GM19463 (cell line): ENCODE measurements around the gene WDR49.
A peak's percentile ranks its signal among the peaks of the same experiment; 100 is the strongest.

Experiments
- ATAC-seq: cut with Tn5 transposase; IDR thresholded peaks from one replicate; pipeline ENCODE4 v1.9.1; 2021; ENCODE audit warnings: mild to moderate bottlenecking, moderate library complexity; ENCODE audit not compliant: unreplicated experiment

WDR49 gene

GRCh38 chr3:167653760-167654159 lies at the start of gene WDR49:
Gene WDR49 (minus strand): TSS chr3:167653942. CDS start chr3:167653425, 517 bp downstream.
- no peak for ATAC-seq

- ATAC-seq: no peak
Observed at GRCh38 chr3:167700926-167701325, 47.2 kb upstream of the WDR49 start.

- no peak for ATAC-seq
Observed at GRCh38 chr3:167700046-167700445, 46.3 kb upstream of the WDR49 start.

GRCh38 chr3:167694121-167694520 lies 40.4 kb upstream of the WDR49 start:
- no peak for ATAC-seq

GRCh38 chr3:167691366-167691765 lies 37.6 kb upstream of the WDR49 start:
- ATAC-seq: peak; percentile 100

- peak; percentile 78 for ATAC-seq
Observed at GRCh38 chr3:167684388-167684993, 30.7 kb upstream of the WDR49 start.

- ATAC-seq: no peak
Observed at GRCh38 chr3:167679526-167679925, 25.8 kb upstream of the WDR49 start.

GRCh38 chr3:167675848-167676247 lies 22.1 kb upstream of the WDR49 start:
- no peak for ATAC-seq

- ATAC-seq: no peak
Observed at GRCh38 chr3:167673221-167673620, 19.5 kb upstream of the WDR49 start.

- no peak for ATAC-seq
Observed at GRCh38 chr3:167671878-167672427, 18.2 kb upstream of the WDR49 start.

GRCh38 chr3:167669699-167670098 lies 16.0 kb upstream of the WDR49 start:
- no peak for ATAC-seq

GRCh38 chr3:167668651-167669050 lies 14.9 kb upstream of the WDR49 start:
- ATAC-seq: no peak

GRCh38 chr3:167666563-167666962 lies 12.8 kb upstream of the WDR49 start:
- ATAC-seq: no peak

- ATAC-seq: no peak
Observed at GRCh38 chr3:167662919-167663400, 9.2 kb upstream of the WDR49 start.

GRCh38 chr3:167657684-167658225 lies 4.0 kb upstream of the WDR49 start:
- no peak for ATAC-seq

GRCh38 chr3:167656821-167657220 lies 3.1 kb upstream of the WDR49 start:
- no peak for ATAC-seq

- ATAC-seq: no peak
Observed at GRCh38 chr3:167653155-167653554, 587 bp downstream of the WDR49 start.

GRCh38 chr3:167651826-167652225 lies 1.9 kb downstream of the WDR49 start:
- no peak for ATAC-seq

GRCh38 chr3:167650459-167650858 lies 3.3 kb downstream of the WDR49 start:
- ATAC-seq: no peak

- ATAC-seq: no peak
Observed at GRCh38 chr3:167649746-167650145, 4.0 kb downstream of the WDR49 start.

- ATAC-seq: no peak
Observed at GRCh38 chr3:167644611-167645010, 9.1 kb downstream of the WDR49 start.

GRCh38 chr3:167631471-167631870 lies 22.3 kb downstream of the WDR49 start:
- ATAC-seq: no peak

- ATAC-seq: no peak
Observed at GRCh38 chr3:167626490-167626889, 27.3 kb downstream of the WDR49 start.
